Endodermal cell (in vitro differentiated cells): ENCODE data around the gene CSDE1. TPM values are rescaled to one million over a fixed set of nuclear protein-coding genes. Genes with fewer than 3 reads are reported as not detected.

ENCODE experiments used
- DNase-seq: peaks from one replicate; pipeline ENCODE4 v3.0.0-alpha.2; 2017
- H3K27ac ChIP-seq: 2 replicates; pipeline ENCODE4 v1.5.1; 2013; ENCODE audit warnings: mild to moderate bottlenecking, low read depth, low read length, moderate library complexity
- H3K27me3 ChIP-seq: 2 replicates; pipeline ENCODE4 v1.6.1; 2013; ENCODE audit warnings: mild to moderate bottlenecking, low read length, moderate library complexity; ENCODE audit not compliant: insufficient read depth, control insufficient read depth, poor library complexity, severe bottlenecking
- H3K36me3 ChIP-seq: 2 replicates; pipeline ENCODE4 v1.7.0; 2013; ENCODE audit warnings: mild to moderate bottlenecking, low read length, moderate library complexity; ENCODE audit not compliant: control insufficient read depth, insufficient read depth
- H3K4me1 ChIP-seq: one replicate; pipeline ENCODE4 v1.7.0; 2013; ENCODE audit warnings: low read length; ENCODE audit not compliant: control insufficient read depth, insufficient read depth
- H3K4me3 ChIP-seq: 2 replicates; pipeline ENCODE4 v1.5.1; 2013; ENCODE audit warnings: mild to moderate bottlenecking, low read length, moderate library complexity
- H3K9ac ChIP-seq: 2 replicates; pipeline ENCODE4 v1.6.1; 2013; ENCODE audit warnings: mild to moderate bottlenecking, low read length, moderate library complexity; ENCODE audit not compliant: poor library complexity, severe bottlenecking; ENCODE audit errors: extremely low read depth
- H3K9me3 ChIP-seq: 2 replicates; pipeline ENCODE4 v1.6.1; 2013; ENCODE audit warnings: mild to moderate bottlenecking, low read length, moderate library complexity; ENCODE audit not compliant: control insufficient read depth
- H3K27ac Mint-ChIP-seq: 2 replicates; pipeline ENCODE4 v1.8.0; 2020; ENCODE audit warnings: mixed read lengths
- H3K27me3 Mint-ChIP-seq: 2 replicates; pipeline ENCODE4 v1.8.0; 2021; ENCODE audit warnings: mild to moderate bottlenecking, mixed read lengths; ENCODE audit not compliant: insufficient read depth
- H3K36me3 Mint-ChIP-seq: 2 replicates; pipeline ENCODE4 v1.8.0; 2020; ENCODE audit warnings: low read depth, mixed read lengths
- H3K4me1 Mint-ChIP-seq: 2 replicates; pipeline ENCODE4 v1.8.0; 2020; ENCODE audit warnings: mixed read lengths
- H3K4me3 Mint-ChIP-seq: 2 replicates; pipeline ENCODE4 v1.8.0; 2020; ENCODE audit warnings: mild to moderate bottlenecking, moderate library complexity, mixed read lengths
- H3K9me3 Mint-ChIP-seq: 2 replicates; pipeline ENCODE4 v1.8.0; 2020; ENCODE audit warnings: mild to moderate bottlenecking, mixed read lengths
- WGBS, 2 experiments: methylation state at CpG; one replicate each; pipeline versions ENCODE4 v1.1.5 to v1.1.7; 2013; ENCODE audit warnings: missing lambda C conversion rate in 2 of 2, mixed read lengths in 1 of 2; ENCODE audit not compliant: insufficient coverage in 1 of 2, insufficient read length in 1 of 2; 5-methylcytosine and 5-hydroxymethylcytosine counted together
- total RNA-seq, 2 donors: library from RNA; stranded (reverse); fragmentation: NEBNext Ultra II Directional in 1 of 2; extraction: Animal tissue kit (Norgen Biotek cat#: 25700) in 1 of 2; gene quantifications; 2 replicates in 1 of 2; 3 replicates in 1 of 2; pipeline ENCODE4 v1.2.1, GENCODE V29; 2021
- TF ChIP-seq, protein P1 (sequence below): fragments of 200-600 bp; sonication (generic); conservative IDR thresholded peaks from 2 replicates; pipeline ENCODE4 v1.5.0; 2021; ENCODE audit warnings: antibody characterized with exemption, mild to moderate bottlenecking

The CSDE1 gene
- total RNA-seq, 2 donors from 2014 or later: 491 to 517 TPM

DNA sequence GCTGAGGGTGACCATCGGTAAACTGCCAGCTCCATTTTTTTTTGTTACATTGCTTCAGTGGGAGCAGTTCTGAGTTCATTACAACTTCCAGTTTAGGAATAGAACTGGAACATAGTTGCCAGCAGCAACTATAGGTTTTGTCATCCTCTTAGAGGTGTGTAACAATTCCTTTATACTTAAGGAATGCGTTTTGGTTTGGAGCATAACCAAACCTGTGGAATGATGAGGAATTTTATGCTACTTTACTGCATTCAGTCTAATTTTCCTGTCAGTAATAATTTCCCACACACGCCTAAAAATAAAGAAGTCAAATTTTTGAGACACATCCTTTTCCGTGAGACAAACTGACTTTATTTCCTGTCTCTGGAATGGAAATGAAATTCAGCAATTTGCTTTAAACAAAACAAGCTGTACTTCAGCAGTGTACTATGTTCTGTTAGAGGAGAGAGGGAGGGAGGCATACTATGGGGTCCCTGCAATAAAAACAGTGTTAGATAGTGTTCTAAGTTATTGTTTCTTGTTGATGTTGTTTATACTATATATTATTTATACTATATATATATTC lies 57.7 kb downstream of the CSDE1 start:
- Mint-ChIP-seq H3K36me3 (no peaks in the 10 kb centered on the region), H3K4me3 (no peak overlapping the region), H3K9me3 (no peaks in the 10 kb centered on the region), H3K27ac (no peak overlapping the region), H3K4me1 (peaks cover 7% of the 10 kb centered on the region), H3K27me3 (peaks cover 14% of the 10 kb centered on the region)
- Histone ChIP-seq H3K4me1 (peaks cover 6% of the 10 kb centered on the region), H3K27ac (no peak overlapping the region), H3K4me3 (no peak overlapping the region), H3K27me3 (peaks cover 8% of the 10 kb centered on the region), H3K36me3 (peaks cover 11% of the 10 kb centered on the region), H3K9me3 (no peaks in the 10 kb centered on the region), H3K9ac (no peak overlapping the region)
- DNase-seq: no peak
- 88 to 90% methylated on average over 3 to 4 of the region's 4 CpGs for WGBS, 2 experiments
- TF ChIP-seq, protein P1, sequence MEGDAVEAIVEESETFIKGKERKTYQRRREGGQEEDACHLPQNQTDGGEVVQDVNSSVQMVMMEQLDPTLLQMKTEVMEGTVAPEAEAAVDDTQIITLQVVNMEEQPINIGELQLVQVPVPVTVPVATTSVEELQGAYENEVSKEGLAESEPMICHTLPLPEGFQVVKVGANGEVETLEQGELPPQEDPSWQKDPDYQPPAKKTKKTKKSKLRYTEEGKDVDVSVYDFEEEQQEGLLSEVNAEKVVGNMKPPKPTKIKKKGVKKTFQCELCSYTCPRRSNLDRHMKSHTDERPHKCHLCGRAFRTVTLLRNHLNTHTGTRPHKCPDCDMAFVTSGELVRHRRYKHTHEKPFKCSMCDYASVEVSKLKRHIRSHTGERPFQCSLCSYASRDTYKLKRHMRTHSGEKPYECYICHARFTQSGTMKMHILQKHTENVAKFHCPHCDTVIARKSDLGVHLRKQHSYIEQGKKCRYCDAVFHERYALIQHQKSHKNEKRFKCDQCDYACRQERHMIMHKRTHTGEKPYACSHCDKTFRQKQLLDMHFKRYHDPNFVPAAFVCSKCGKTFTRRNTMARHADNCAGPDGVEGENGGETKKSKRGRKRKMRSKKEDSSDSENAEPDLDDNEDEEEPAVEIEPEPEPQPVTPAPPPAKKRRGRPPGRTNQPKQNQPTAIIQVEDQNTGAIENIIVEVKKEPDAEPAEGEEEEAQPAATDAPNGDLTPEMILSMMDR: no peak

DNA sequence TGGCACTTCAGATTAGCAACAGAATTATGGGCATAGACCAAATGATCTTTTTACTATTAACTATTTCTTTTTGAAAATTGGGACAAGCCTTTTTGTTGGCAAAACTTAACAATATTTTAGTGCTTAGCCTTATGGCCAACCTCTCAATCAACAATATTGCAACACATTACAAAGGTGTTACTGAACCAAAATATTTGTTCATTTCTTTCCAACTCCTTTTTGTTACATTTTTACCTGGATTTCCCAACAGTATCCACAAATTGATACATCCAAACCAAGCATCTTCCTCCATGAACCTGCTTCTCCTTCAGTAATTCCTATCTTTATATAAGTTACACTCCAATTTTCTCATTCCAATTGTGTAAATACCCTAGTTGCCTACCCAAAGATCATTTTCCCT lies 61.0 kb downstream of the CSDE1 start:
- H3K4me3 Mint-ChIP-seq: no peak overlapping the region

DNA sequence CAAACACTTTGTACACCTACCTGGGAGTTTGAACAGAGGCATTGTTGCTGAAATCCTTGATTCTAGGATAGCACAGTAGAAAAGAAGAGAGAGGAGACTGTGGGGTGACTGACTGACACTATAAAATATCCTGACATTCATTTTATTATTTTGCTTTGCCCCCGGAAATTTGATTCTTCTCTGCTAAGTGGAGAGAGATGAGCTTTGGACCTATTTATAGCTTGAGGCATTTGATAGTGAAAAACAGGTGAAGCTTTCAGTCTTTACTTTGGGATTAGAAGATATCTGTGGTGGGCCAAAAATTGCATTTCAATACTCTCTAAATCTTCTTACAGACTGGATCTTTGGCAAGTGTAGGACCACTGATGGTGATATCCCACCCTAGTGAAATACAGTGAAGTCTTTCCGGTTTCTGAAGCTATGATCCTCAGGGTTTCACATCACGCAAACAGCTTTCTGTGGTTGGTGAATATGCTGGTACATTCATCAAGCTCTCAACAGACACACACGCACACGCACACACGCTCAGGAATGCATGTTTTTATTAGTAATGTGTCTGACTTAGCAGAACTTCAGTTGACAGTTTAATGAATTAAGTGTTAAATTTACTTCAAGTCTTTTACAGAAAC lies 62.2 kb downstream of the CSDE1 start, which contains the start of gene AMPD1:
Gene AMPD1, minus strand, starts transcription at position 117 of the 629 bp plus-strand sequence. Its CDS starts 75 bp downstream, at position 42.
- Histone ChIP-seq H3K9me3 (no peaks in the 10 kb centered on the region), H3K27ac (no peak within 1 kb of the TSS), H3K9ac (no peak within 1 kb of the TSS), H3K4me1 (peaks cover 6% of the 10 kb centered on the region), H3K36me3 (no peaks in the 10 kb centered on the region), H3K4me3 (no peak within 1 kb of the TSS), H3K27me3 (peaks cover 8% of the 10 kb centered on the region)
- TF ChIP-seq, protein P1: no peak
- no peak within 1 kb of the TSS for H3K4me3 Mint-ChIP-seq
- H3K4me1 Mint-ChIP-seq: peaks cover 7% of the 10 kb centered on the region
- no peak within 1 kb of the TSS for H3K27ac Mint-ChIP-seq
- 93 to 95% methylated on average over 2 to 6 of the region's 6 CpGs for WGBS, 2 experiments
- H3K27me3 Mint-ChIP-seq: peaks cover 13% of the 10 kb centered on the region
- DNase-seq: no peak
- H3K36me3 Mint-ChIP-seq: no peaks in the 10 kb centered on the region
- no peaks in the 10 kb centered on the region for H3K9me3 Mint-ChIP-seq

More for the DNA sequence above, 61.0 kb downstream of the CSDE1 start:
- Mint-ChIP-seq H3K27me3 (peaks cover 14% of the 10 kb centered on the region), H3K4me1 (peaks cover 7% of the 10 kb centered on the region), H3K36me3 (no peaks in the 10 kb centered on the region), H3K27ac (no peak overlapping the region), H3K9me3 (no peaks in the 10 kb centered on the region)
- Histone ChIP-seq H3K27me3 (peaks cover 8% of the 10 kb centered on the region), H3K36me3 (no peaks in the 10 kb centered on the region), H3K27ac (no peak overlapping the region), H3K4me3 (no peak overlapping the region), H3K9ac (no peak overlapping the region), H3K4me1 (peaks cover 6% of the 10 kb centered on the region), H3K9me3 (no peaks in the 10 kb centered on the region)
- DNase-seq: no peak
- TF ChIP-seq, protein P1: no peak
